GM18907 (cell line): ENCODE data around the gene PITPNM3.

ENCODE experiments used
- ATAC-seq: cut with Tn5 transposase; IDR thresholded peaks from one replicate; pipeline ENCODE4 v1.9.1; 2021; ENCODE audit warnings: mild to moderate bottlenecking, moderate library complexity; ENCODE audit not compliant: unreplicated experiment

The PITPNM3 gene

DNA sequence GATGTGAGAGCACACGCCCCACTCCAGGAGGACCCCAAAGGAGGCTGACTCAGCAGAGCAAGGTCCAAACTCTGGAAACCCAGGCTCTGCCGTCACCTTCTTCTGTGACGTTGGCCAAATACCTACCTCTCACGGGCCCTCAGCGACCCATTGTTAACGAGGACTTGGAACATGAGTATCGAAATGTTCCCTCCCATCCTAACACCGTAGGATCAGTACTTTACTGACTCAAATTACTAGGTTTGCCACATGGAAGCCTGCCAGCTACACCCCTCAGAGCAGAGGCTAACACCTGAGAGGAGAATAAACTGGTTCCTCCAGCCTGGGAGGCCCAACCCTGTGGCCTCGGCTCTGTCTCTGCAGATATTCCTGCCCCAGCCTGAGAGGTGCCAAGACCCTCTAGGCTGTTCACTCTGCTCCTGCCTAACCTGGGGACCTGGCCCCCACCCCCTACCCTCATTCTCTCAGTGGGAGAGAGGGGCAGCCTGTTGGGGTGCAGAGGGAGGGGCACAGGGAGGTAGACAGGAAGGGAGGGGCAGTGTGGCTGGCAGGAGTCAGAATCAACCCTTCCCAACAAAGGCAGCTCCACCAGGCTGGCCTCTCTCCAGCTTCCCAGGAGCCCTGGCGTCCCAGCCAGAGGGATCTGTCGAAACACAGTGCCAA, 4.4 kb downstream of the PITPNM3 start:
- no peak for ATAC-seq

DNA sequence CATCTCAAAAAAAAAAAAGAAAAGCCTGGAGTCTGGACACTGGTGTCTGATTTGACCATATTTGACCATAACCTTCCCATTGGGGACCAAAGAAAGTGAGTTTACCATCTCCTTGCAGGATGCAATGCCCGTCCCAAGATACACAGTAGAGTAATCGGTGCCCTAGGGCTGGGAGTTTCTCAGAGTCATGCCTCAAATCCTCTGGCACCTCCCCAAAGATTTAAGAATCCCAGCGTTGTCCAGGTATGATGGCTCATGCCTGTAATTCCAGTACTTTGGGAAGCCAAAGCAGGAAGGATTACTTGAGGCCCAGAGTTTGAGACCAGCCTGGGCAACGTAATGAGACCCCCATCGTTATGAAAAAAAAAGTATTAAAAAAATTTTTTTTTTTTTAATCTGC, 5.0 kb downstream of the PITPNM3 start:
- ATAC-seq, result no peak

DNA sequence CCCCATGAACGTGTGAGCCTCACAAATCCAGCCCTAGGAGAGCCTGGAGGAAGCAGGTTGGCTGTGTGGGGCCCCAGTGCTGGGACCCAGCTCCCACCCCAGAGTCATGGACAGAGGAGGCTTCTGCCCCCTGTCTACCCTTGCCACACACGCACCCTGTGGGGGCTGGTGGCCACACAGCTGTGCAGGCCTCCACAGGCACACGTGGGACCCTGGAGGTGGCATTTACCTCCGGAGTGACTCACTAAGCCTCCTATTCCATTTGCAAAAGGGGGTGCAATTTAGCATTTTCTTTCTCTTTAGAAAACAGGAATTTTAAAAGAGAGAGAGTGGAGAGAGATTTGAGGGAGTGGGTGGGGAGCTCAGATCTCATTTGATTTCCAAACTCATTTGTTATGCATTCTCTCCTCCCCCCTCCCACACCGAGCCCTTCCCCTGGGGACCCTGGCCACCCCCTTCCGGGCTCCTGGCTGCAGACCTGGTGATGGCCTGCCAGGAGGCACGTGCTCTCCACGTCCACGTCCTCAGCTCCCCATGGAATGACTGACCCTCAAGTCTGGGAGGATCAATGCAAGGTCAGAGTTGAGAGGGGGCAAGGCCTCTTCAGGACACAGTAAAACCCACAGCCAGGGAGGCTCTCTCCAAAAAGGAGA, 6.8 kb downstream of the PITPNM3 start:
- no peak for ATAC-seq

DNA sequence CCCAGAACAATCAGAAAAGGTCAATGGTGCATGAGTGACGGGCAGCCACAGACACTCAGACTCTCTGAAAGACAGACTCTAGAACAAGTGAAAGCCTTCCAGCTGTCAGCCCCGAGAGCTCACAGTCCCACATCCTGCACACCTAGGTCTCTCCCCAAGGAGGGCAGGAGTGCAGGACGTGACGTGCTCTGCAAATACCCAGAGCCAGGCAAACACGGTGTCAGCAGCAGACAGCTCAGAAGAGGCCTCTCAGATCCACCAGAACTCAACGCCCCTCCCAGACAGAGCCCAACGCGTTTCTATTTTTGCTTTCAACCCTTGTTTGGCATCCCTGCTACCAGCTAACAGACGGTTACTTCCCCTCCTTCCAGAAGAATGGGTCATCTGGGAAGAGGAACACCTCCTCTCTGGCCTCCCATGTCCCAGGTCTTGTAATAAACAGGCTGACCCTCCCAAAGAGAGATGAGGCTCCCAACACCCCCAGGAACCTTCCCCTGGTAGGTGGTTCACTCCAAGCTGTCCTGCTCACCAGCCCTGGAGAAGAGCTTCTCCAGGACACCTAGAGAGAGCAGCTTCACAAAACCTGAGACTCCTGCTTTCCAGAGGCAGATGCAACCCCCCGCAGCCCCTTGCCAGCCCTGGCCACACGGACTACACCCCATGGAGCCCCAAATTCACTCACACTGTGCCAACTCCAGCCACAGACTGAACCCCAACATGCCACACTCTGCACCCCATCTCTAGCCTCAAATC, 7.6 kb downstream of the PITPNM3 start:
- no peak for ATAC-seq

DNA sequence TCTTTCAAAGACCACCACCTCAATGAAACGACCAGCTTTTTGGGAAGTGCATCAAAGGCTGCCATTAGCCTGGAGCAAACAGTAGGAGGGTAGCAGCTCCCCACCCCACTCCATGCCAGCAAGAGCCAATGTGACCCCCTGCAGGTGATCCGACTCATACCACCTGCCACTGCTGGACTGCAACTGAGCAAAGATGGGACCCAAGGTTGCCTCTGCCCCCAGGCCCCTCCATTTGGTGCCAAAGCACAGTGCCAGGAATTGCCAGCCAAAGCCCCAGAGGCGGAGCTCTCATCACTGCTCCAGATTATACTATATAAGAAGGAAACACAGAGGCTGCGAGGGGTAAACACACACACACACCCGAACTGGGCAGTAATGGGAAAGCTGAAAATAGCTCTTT, 8.3 kb downstream of the PITPNM3 start:
- no peak for ATAC-seq

DNA sequence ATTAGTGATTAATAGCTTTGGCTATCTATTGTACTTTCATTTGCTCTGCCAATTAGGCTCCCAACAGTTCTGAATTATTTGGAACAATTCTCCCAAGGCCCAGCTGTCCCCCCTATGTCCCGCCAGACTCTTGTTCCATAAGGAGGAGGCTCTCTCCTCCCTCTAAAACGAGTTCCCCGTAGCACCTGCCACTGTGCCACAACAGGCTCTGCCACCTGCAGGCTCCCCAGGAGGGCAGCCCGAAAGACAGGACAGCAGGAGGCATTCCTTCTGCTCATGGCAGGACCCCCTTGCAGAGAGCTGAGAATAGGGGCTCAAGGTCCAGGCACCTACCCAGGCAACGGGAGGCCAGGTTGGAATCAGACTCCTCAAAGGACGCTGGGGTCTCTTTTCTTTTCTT, 9.0 kb downstream of the PITPNM3 start:
- no peak for ATAC-seq

DNA sequence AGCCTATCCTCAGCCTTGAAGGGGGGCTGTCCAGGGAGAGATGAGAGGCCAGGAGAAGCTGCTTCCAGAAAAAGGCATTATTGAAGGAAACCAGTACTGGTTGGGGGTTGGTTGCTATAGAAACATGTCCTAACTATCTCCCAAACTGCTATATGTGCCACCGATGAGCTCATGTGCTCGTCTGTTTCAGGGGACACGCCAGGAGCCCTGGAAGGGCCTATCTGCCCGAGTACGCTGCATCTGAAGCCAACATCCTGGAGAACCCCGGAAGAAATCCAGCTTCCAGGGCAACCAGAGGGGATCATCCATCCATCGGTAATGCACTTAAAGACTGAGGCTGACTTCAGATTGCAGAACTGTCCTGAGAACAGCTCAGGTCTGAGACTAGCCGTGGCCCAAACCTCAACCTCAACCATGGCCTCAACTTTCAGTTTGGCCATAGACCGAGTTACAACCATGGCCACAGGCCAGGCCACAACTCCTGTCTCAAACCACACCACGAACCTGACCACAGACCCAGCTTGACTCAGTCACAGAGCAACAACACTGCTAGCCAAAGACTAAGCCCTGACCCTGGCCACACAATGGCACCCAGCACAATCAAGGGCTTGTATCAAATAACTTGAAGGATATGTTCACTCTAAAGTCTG, 10.2 kb downstream of the PITPNM3 start:
- ATAC-seq, result no peak

DNA sequence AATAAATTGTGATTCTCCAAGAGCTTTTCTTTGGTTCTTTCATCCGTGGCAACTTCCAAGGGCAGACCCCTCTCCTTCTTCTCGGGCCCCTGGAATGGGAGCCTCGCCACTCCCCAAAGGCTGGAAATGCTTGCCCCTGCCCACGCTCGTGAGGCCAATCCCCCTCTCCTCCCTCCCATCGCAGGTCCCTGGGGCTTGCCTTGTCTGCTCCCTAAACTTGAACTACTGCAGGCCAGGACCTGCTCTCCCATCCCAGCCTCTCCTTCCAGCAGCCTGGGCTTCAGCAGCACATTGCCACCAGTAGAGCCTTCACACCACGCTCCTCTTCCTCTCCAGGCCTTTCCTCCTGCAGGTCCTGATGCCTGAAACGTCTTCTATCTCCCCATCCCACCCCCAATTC, 11.1 kb downstream of the PITPNM3 start:
- ATAC-seq, result no peak

DNA sequence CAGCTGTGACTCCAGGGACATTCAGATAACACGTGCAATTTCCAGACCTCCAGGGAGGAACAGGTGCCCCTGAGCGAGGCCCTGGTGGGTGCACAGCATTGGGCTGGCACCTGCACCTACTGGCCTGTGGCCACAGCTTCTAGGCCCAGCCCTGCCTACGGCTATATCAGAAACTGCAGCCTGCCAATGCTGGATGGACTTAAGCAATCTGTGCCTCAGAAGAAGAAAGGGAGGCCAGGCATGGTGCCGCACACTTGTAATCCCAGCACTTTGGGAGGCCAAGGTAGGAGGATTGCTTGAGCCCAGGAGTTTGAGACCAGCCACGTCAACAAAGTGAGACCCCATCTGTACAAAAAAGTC, 12.4 kb downstream of the PITPNM3 start:
- no peak for ATAC-seq

DNA sequence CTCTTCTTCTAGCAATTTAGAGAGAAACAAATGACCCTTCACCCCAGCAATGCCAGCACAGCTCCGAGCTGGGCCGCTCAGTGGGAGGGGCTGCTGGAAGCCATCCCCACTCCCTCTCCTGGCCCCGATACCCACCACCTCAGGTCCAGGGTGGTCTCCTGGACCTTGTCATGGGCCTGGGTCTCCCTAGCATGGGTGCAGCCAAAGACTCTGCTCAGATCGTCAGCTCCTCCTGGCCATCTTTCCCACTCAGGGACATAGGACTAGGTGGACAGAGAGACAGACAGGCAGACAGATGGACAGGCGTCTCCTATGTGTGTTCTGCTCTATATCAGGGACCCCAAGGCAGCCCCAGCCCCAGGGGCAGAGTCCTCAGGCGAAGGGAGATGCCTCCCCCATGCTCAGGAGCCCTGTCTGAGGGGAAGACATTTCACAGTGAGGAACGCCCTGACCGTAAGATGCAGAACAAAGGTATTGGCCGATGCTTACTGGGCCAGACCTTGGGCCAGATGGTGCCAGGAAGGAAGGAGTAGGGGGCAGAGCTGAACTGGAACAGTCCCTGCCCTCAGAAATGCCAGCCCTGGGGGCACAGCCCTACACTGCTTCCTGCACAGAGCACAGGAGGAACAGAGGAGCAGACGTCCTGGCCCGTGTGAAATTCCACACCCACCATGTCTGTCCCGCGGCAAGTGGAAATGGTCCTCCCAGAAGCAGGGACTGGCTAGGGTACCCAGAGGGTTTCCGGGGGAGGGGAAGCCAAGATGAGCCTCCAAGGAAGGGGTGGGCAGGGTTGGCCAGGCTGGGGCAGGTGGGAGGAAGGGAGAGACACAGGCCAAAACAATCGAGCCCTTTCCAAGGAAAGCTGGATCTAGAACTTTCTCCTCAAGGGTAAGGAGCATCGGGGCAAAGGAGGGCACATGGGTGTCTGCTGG, 13.0 kb downstream of the PITPNM3 start:
- ATAC-seq, result no peak

DNA sequence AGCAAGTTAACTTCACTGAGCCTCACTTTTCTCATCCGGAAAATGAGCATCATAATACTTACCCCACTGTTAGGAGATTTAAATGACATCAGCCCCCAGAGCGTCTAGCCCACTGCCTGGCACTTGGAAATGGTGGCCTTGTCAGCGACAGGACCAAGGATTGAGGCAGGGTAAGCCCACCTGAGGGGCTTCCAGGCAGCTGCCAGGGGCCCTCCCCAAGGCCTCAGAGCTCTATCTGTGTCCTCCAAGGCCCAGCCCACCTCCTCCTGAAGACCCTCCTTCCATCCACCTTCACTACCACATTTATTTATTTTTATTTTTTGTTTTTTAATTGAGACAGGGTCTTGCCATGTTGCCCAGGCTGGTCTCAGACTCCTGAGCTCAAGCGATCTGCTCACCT, 13.8 kb downstream of the PITPNM3 start:
- no peak for ATAC-seq

DNA sequence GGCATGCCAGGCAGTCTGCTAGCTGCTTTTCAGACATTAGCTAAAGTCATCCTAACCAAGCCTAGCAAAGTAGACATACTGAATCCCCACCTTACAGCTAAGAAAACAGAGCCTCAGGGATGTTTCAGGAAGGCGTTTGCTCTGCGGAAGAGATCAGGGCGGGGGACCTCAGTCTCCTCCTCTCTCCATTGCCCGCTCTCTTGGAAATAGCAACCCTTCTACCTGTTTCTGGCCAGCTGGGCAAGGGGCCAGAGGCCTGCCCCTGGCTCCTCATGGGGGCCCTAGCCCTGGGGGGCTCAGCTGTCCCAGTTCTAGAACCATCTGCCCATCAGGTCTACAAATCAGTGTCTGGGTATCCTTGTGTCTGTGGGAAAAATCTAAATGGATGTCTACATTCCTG, 14.5 kb downstream of the PITPNM3 start:
- no peak for ATAC-seq

DNA sequence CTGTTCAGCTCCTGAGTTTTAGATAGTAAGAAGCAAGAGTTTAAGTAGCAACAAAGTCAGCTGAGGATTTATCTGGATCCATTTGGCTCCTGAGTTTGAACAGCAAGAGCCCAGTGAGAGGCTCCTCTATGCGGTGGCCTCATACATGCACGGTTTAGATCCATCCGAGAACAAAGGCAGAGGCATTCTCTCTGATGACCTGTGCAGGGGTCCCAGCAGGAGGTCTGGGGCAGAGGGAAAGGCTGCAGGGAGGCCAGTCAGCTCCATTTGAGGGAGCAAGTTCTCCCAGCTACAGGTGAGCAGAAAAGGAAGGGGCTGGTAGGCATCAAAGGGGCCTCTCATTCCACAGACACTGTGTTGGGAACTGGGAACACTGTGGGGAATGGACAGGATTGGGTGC, 16.5 kb downstream of the PITPNM3 start:
- no peak for ATAC-seq

DNA sequence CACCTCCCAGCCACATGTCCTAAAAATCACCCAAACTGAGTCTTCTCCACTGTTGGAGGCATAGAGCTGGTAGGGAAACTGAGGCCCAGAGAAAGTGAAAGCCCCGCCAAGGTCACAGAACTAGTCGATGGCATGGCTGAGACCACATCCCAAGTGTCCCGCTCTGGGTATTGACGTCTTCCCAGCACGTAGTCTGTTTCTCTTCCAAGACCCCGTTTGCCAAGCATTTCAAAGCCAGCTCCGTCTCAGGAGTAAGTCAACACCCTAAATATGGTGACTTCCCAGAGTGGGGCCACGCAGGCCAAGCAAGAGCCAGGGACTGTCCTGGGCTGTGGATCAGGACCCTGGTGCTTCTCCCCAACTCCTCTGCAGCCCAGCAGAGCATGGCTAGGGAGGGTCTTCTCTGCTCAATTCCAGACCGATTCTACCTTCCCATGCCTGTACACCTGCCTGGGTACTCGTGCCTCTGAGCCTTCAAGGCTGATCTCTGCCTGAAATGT, 19.7 kb downstream of the PITPNM3 start:
- no peak for ATAC-seq

DNA sequence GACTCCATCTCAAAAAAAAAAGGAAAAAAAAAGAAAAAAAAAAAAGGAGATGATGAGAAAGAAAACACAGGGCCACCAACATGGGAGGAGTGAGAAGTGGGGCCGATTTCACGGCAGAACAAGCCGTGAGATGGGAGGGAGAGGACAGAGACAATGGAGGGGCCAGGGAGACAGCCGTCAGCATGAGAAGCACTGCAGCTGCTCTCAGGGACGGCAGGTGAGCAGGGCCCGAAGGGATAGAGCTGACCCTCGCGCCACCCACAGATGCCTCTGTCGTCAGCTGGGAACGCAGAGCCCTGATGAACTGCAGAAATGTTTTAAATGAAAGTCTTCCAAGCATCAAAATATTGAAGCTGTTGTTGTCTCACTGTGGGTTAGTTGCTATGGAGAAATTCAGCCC, 20.3 kb downstream of the PITPNM3 start:
- ATAC-seq, result no peak

DNA sequence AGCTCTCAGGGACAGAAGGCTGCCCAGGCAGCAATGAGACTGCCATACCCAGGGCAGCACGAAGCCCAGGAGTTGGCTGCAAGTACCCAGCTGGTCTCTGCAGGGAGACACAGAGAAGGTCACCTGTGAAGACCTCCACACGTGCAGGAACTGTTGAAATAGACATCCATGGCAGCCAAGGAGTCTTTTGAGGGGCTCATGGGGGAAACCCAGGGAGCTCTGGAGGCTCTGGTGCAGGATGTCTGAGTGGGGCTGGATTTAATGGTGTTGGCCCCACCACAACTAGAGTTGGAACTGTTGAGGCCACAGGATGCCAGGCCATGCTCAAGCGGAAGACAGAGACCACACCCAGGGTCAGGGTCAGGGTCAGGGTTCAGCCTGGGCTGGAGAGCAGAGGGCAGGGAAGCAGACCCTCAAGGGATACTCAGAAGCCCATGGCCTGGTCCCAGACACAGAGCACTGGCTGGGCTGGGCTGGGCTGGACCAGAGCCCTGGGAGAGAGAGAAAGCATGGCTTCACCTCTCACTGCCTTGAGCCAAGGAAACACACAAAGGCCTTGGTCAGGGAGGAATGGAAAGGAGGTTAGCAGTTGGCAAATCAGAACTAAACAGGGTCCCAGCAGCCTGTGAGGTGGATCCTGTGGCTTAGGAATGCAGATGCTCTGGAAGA, 21.4 kb downstream of the PITPNM3 start:
- ATAC-seq, result no peak

DNA sequence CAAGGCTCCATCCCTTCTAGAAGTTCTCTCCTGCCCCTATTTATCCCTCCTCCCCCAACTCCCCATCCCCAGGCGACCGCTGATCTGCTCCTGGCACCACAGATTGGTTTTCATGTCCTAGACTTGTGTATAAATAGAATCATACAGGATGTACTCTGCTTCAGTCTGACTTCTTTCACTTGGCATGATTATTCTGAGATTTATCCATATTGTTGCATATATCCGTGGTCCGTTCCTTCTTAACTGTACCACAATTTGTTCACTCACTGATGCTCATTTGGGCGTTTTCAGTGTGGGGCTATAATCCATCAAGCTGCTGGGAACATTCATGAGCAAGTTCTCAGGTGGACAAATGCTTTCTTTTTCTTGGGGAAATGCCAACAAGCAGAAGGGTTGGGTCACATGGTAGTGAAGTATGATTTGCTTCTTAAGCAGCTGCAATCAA, 23.9 kb downstream of the PITPNM3 start:
- ATAC-seq, result no peak

DNA sequence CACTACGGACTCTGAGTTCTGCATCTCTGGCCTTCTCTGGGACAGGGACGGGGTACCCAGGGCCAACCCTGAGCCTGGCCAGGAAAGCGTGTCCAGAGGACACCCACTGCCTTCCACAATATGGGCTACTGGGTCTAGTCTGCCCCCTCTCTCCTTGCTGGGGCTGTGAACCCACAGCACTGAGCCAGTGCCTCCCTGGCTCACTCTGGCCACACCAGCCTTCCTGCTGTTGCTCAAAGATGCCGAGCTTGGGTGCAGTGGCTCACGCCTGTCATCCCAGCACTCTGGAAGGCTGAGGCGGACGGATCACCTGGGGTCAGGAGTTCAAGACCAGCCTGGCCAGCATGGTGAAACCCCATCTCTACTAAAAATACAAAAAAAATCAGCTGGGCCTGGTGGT, 24.8 kb downstream of the PITPNM3 start:
- no peak for ATAC-seq

DNA sequence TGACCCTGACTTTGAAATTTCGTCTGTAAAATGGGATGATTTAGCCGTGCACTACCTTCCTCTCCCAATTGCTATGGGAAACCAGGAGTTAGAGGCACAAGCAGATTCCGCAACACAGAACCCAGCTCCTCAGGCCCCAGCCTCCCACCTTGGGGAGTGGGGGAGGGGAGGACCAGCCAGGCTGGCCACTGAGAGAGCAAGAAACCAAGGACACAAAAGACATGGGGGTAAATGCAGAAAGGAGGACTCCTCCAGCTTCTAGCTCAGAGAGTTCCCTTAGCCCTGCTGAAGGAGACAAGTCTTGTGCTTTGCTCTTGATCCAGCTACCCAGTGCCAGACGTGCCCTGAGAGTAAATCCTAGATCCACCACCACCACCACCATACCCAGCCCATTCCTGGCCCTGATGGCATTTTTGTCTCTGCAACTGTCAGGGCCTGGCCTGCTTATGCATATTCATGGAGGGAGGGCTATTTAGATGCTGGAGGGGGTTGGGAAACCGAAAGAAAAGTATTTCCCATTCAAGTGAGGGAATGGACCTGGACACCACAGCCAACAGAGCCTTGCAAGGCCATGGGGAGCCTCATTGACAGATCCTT, 25.9 kb downstream of the PITPNM3 start:
- ATAC-seq, result no peak

DNA sequence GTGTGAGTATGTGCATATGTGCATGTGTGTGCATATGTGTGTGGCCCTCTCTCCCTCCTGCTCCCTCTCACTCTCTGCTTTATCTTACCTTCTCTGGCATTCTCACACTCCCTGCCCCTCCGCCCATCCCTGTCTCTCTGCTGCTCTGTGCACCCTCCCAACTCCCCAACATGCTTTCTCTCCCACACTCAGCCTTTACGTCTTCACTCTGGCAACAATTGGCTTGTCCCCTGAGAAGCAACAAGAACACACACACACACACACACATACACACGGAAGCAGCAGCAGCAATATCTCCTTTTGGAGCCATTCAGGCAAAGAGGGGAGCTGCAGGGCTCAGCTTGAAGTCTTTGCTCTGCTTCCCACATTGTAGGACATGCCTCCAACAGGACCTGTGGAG, 27.8 kb downstream of the PITPNM3 start:
- ATAC-seq, result no peak
